ENCODE results near the gene ACSF3. TPM values are rescaled to one million over a fixed set of nuclear protein-coding genes. Genes with fewer than 3 reads are reported as not detected.

Gene ACSF3
- total RNA-seq, 4 donors from 2014 or later, result 26.1 to 55.1 (median 32.5) TPM

DNA sequence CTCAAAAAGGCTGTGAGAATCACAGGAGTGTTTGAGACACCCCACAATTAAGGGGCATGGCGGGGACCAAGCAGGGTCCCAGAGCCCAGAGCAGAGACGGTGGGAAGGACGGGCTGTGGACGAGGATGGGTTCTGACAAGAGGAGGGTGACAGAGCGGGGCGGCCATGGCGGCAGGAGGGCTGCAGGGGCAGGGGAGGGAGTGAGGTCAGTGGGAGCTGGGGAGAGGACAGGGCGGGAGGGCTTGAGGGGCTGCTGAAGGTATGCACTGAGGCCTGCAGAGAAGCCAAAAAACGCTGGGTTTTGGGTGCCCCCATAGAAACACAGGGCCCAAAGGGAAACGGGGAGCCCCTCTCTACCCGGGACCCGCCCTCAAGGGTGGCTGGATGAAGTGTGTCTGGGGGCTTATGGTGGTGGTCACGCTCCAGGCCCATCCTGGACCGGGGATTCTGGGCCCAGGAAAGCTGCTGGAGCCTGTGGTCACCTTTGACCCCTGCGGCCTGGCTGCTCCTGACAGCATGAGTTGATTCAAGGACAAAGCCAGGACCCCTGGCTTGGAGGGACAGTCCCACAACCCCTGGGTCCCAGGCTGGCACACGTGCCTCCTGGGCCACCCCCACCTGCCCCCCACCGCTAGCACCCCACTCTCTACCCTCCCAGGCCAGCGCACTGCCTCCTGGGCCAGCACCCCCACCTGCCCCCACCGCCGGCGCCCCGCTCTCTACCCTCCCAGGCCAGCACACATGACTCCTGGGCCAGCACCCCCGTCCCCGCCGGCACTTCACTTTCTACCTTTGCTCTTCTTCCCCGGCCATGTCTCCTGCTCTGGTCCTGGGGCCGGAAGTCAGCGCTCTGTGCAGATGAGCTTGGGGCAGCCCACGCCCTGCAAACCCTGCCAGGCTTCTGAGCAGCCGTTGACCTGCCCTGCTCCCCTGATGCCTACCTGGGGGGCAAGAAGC lies 31.0 kb upstream of the ACSF3 start:
- Histone ChIP-seq H3K4me1 (no peaks in the 10 kb centered on the region), H3K4me3 (no peak overlapping the region), H3K27ac (no peak overlapping the region), H3K9me3 (no peaks in the 10 kb centered on the region), H3K36me3 (no peaks in the 10 kb centered on the region), H3K27me3 (peaks cover 61% of the 10 kb centered on the region)
- DNase-seq (ENCODE audit: low spot score in 2 of 2), result no peak
- WGBS, result 87% methylated on average over 27 of the region's 30 CpGs
- TF ChIP-seq POLR2A (IDR thresholded peaks at IDR 0.05), result no peak
- TF ChIP-seq EP300 (IDR thresholded peaks at IDR 0.05), result no peak
- TF ChIP-seq, protein P1, sequence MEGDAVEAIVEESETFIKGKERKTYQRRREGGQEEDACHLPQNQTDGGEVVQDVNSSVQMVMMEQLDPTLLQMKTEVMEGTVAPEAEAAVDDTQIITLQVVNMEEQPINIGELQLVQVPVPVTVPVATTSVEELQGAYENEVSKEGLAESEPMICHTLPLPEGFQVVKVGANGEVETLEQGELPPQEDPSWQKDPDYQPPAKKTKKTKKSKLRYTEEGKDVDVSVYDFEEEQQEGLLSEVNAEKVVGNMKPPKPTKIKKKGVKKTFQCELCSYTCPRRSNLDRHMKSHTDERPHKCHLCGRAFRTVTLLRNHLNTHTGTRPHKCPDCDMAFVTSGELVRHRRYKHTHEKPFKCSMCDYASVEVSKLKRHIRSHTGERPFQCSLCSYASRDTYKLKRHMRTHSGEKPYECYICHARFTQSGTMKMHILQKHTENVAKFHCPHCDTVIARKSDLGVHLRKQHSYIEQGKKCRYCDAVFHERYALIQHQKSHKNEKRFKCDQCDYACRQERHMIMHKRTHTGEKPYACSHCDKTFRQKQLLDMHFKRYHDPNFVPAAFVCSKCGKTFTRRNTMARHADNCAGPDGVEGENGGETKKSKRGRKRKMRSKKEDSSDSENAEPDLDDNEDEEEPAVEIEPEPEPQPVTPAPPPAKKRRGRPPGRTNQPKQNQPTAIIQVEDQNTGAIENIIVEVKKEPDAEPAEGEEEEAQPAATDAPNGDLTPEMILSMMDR (IDR thresholded peaks at IDR 0.05), result no peak
- no peak for TF ChIP-seq POLR2AphosphoS5 (IDR thresholded peaks at IDR 0.05)

DNA sequence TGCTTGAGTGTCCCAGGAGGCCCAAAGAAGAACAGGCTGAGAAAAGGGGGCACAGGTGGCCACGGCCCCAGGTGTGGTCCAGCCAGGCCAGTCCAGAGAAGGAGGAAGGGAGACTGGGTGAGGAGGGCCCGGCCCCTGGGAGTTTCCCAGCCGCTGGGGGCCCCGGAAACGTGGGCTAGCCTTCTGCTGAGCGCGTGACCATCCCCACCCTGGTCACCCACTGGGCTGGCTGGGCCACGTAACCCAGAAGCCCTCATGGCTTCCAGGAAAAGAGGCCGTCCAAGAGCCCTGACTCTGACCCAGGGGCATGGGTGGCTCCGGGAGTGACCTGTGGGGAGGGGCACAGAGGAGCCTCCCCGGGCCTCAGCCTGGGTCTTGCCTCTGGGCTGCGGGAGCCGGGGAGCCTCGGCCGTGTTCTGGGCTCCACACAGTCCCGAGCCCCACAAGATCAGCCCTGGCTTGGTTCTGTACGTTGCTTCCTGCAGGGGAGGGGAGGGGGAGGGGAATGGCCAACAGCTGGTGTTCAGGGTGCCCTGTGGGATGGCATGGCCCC lies 29.8 kb upstream of the ACSF3 start:
- WGBS, result 81% methylated on average over 12 of the region's 17 CpGs
- Histone ChIP-seq H3K4me1 (no peaks in the 10 kb centered on the region), H3K27me3 (peaks cover 58% of the 10 kb centered on the region), H3K9me3 (no peaks in the 10 kb centered on the region), H3K4me3 (no peak overlapping the region), H3K27ac (no peak overlapping the region), H3K36me3 (no peaks in the 10 kb centered on the region)
- no peak for DNase-seq (ENCODE audit: low spot score in 2 of 2)
- TF ChIP-seq EP300 (IDR thresholded peaks at IDR 0.05), result no peak
- TF ChIP-seq POLR2A (IDR thresholded peaks at IDR 0.05), result no peak
- TF ChIP-seq, protein P1 (IDR thresholded peaks at IDR 0.05), result no peak
- no peak for TF ChIP-seq POLR2AphosphoS5 (IDR thresholded peaks at IDR 0.05)

DNA sequence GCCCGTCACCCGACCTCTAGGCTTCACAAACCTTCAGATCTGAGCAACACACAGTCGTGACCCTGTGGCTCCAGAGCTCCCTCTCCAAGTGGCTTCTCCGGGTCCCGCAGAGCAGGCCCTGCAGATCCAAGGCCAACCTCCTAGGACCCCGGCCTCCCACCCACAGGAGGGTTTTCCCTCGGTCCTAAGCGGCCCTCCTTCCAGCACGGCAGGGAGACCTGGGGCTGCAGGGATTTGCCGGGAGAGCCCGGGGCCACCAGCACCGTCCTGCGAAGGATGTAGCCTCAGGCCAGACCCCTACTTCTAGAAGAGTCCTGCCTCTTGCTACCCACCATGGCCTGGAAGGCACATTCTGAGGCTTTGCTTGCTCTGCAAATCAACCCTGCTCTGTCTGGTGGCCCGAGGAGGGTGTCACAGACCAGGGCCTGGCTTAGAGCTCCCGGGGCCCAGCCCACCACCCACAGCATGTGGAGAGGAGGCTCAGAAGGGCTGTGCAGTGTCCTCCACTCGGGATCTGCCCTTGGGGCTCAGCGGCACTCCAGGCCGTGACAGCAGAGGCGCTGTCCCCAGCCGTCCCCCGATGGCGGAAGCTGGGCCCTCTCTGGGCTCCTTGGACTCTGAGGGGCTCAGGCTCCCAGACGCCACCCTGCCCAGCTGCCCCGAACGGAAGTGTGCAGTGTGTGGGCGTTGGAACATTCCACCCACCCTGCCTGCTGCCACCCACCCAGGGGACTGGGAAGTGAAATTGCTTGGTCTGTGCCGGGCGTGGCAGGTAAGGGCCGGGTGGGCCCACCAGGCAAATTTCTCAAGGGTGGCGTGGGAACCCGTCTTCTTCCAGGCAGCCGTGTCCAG lies 28.8 kb upstream of the ACSF3 start:
- peaks cover 54% of the 10 kb centered on the region for H3K27me3 ChIP-seq

DNA sequence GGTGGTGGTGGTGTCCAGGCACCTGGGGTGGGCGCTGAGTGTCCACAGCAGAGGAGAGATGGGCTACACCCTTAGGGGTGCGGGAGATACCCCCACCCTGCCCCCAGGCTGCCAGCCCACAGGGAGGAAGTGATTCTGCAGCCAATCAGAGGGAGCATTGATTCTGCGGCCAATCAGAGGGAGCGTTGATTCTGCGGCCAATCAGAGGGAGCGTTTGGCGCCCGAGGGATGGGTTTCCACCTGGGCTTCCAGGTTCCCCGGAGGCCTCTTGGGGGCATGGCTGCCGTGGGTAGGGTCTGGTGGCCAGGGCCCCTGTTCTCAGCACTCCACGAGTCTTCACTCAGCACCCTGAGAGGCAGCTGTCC lies 28.2 kb upstream of the ACSF3 start:
- no peak for DNase-seq (ENCODE audit: low spot score in 2 of 2)
- no peaks in the 10 kb centered on the region for H3K36me3 ChIP-seq
- H3K4me3 ChIP-seq, result no peak overlapping the region
- no peak for TF ChIP-seq POLR2AphosphoS5 (IDR thresholded peaks at IDR 0.05)
- TF ChIP-seq, protein P1 (IDR thresholded peaks at IDR 0.05), result no peak
- TF ChIP-seq POLR2A (IDR thresholded peaks at IDR 0.05), result no peak
- TF ChIP-seq EP300 (IDR thresholded peaks at IDR 0.05), result no peak
- no peak overlapping the region for H3K27ac ChIP-seq
- WGBS, result 92% methylated on average over 8 of the region's 11 CpGs
- no peaks in the 10 kb centered on the region for H3K9me3 ChIP-seq
- peaks cover 60% of the 10 kb centered on the region for H3K27me3 ChIP-seq
- H3K4me1 ChIP-seq, result no peaks in the 10 kb centered on the region

More for the DNA sequence above, 28.8 kb upstream of the ACSF3 start:
- Histone ChIP-seq H3K36me3 (no peaks in the 10 kb centered on the region), H3K27ac (no peak overlapping the region), H3K4me3 (no peak overlapping the region), H3K4me1 (no peaks in the 10 kb centered on the region), H3K9me3 (no peaks in the 10 kb centered on the region)
- no peak for DNase-seq (ENCODE audit: low spot score in 2 of 2)
- TF ChIP-seq POLR2AphosphoS5 (IDR thresholded peaks at IDR 0.05) (no peak), POLR2A (IDR thresholded peaks at IDR 0.05) (no peak), EP300 (IDR thresholded peaks at IDR 0.05) (no peak)
- TF ChIP-seq, protein P1 (IDR thresholded peaks at IDR 0.05), result no peak
- WGBS, result 77% methylated on average over 11 of the region's 32 CpGs
